ENCODE measurements around the gene OR6C2.

Gene OR6C2

GRCh38 chr12:55499231-55499630 lies 55.4 kb downstream of the OR6C2 start:
- TF ChIP-seq CTCF (conservative IDR thresholded peaks at IDR 0.05; ENCODE audit: low read length) = no peak
- H3K4me3 ChIP-seq (ENCODE audit: low read length) = no peak overlapping the region
- DNase-seq (ENCODE audit: low read depth) = no peak

GRCh38 chr12:55499810-55500252 lies 56.0 kb downstream of the OR6C2 start:
- no peak overlapping the region for H3K4me3 ChIP-seq (ENCODE audit: low read length)
- no peak for DNase-seq (ENCODE audit: low read depth)
- TF ChIP-seq CTCF (conservative IDR thresholded peaks at IDR 0.05; ENCODE audit: low read length) = no peak

GRCh38 chr12:55501601-55502000 lies 57.7 kb downstream of the OR6C2 start:
- DNase-seq (ENCODE audit: low read depth) = no peak
- H3K4me3 ChIP-seq (ENCODE audit: low read length) = no peak overlapping the region
- no peak for TF ChIP-seq CTCF (conservative IDR thresholded peaks at IDR 0.05; ENCODE audit: low read length)
